T-helper 2 cell treated with Interferon-gamma antibody and Interleukin-4, amounts not matched to agents 5 μg/mL and 100 μg/mL, for 36 hours (primary cell): ENCODE measurements around the gene GLA.
A peak's percentile ranks its signal among the peaks of the same experiment; 100 is the strongest.

Experiments
- DNase-seq: peaks from one replicate; pipeline ENCODE4 v3.0.0; 2021; ENCODE audit warnings: low spot score
- H3K27ac Mint-ChIP-seq: one replicate; pipeline ENCODE4 v1.8.0; 2021; ENCODE audit warnings: mild to moderate bottlenecking, mixed read lengths
- H3K27me3 Mint-ChIP-seq: one replicate; pipeline ENCODE4 v1.8.0; 2021; ENCODE audit warnings: low read depth, mixed read lengths
- H3K36me3 Mint-ChIP-seq: one replicate; pipeline ENCODE4 v1.8.0; 2021; ENCODE audit warnings: low read depth, mixed read lengths
- H3K4me1 Mint-ChIP-seq: one replicate; pipeline ENCODE4 v1.8.0; 2021; ENCODE audit warnings: low read depth, mixed read lengths
- H3K4me3 Mint-ChIP-seq: one replicate; pipeline ENCODE4 v1.8.0; 2022; ENCODE audit warnings: mild to moderate bottlenecking, moderate library complexity, mixed read lengths
- H3K9me3 Mint-ChIP-seq: one replicate; pipeline ENCODE4 v1.8.0; 2021; ENCODE audit warnings: mixed read lengths

Gene GLA

DNA sequence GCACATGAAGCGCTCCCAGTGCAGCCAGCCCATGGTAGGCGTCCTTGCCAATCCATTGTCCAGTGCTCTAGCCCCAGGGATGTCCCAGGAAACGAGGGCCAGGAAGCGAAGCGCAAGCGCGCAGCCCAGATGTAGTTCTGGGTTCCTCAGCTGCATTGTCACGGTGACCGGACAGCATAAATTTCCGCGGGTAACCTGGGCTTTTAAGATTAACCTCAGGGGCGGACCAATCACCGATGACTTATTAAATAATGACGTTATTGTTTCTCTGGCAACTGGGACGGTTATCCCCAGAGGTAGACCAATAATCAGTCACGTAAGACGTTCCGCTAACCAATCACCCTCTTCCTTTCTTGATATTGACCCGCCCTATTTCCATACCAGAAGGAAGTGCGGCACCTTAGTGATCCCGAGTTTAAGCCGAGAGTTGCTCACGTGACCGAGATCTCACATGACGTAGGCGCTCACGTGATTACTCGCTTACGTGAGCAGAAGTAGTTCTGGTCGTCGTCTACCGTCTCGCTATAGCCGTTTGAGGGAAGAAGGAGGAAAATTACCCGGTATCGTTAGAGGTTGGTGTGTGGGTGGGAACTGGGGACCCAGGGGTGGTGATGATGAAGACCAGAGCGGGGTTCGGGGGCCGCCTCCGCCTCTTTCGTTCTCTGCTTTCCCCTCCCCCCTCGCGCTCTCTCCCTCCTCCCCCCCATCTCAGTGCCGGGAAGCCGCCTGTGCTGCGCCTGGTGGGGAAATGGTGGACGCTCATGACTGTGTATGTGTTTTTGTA is at the start of gene GLA, which contains the start of gene HNRNPH2:
Gene GLA, minus strand, starts transcription at position 178 of the 784 bp plus-strand sequence. Its CDS starts 22 bp downstream, at position 156.
Gene HNRNPH2, plus strand, starts transcription at position 475 of the 784 bp plus-strand sequence. CDS start 3,767 bp downstream, outside the sequence.
- peak; percentile 90 for DNase-seq
- Mint-ChIP-seq H3K4me3 (peak within 1 kb of the TSS; percentile 97), H3K27ac (peak within 1 kb of the TSS; percentile 99), H3K9me3 (no peaks in the 10 kb centered on the region), H3K4me1 (peaks cover 19% of the 10 kb centered on the region), H3K36me3 (peaks cover 19% of the 10 kb centered on the region), H3K27me3 (no peaks in the 10 kb centered on the region)

DNA sequence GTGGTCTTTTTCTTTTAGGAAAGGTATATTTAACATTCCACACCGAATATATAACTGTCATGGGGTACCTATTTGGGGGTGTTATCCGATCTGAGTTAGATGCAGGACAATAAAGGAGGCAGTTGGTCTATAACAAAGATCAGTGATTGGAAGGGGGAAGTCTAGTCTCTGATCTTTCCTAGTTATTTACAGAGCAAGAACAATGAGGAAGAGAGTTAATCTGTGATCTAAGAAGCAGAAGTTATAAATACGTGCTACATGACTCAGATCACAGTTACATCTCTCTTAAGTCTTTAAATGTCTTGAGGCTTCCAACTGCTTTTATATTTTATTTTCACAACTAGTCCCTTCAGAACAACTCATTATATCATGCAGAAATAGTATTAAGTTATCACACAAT is 44.3 kb upstream of the GLA start:
- H3K9me3 Mint-ChIP-seq, result peaks cover 6% of the 10 kb centered on the region

GRCh38 chrX:101450961-101451360 is 43.2 kb upstream of the GLA start:
- Mint-ChIP-seq H3K4me3 (no peak overlapping the region), H3K27ac (no peak overlapping the region), H3K9me3 (peaks cover 6% of the 10 kb centered on the region), H3K27me3 (no peaks in the 10 kb centered on the region), H3K4me1 (peaks cover 10% of the 10 kb centered on the region), H3K36me3 (peaks cover 3% of the 10 kb centered on the region)
- no peak for DNase-seq

More for the DNA sequence above, 44.3 kb upstream of the GLA start:
- no peak for DNase-seq
- H3K4me3 Mint-ChIP-seq, result peak overlapping the region; percentile 44
- peak overlapping the region; percentile 64 for H3K27ac Mint-ChIP-seq
- peaks cover 10% of the 10 kb centered on the region for H3K4me1 Mint-ChIP-seq
- H3K36me3 Mint-ChIP-seq, result peaks cover 3% of the 10 kb centered on the region
- H3K27me3 Mint-ChIP-seq, result no peaks in the 10 kb centered on the region

- Mint-ChIP-seq H3K27me3 (no peaks in the 10 kb centered on the region), H3K36me3 (peaks cover 3% of the 10 kb centered on the region), H3K4me3 (no peak overlapping the region), H3K4me1 (peaks cover 10% of the 10 kb centered on the region), H3K9me3 (peaks cover 6% of the 10 kb centered on the region), H3K27ac (no peak overlapping the region)
- DNase-seq, result no peak
Observed at GRCh38 chrX:101450085-101450484, 42.4 kb upstream of the GLA start.

DNA sequence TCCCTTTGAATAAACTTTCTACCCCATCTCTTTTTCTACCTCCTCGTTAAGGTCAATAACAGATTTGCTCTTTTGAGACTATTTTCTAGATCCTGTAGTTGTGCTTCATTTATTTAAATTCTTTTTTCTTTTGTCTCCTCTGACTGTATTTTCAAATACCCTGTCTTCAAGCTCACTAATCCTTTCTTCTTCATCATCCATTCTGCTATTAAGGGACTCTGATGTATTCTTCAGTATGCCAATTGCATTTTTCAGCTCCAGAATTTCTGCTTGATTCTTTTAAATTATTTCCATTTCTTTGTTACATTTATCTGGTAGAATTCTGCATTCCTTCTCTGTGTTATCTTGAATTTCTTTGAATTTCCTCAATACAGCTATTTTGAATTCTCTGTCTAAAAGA is 41.6 kb upstream of the GLA start:
- peaks cover 6% of the 10 kb centered on the region for H3K9me3 Mint-ChIP-seq
- no peaks in the 10 kb centered on the region for H3K27me3 Mint-ChIP-seq
- peaks cover 3% of the 10 kb centered on the region for H3K36me3 Mint-ChIP-seq
- peaks cover 10% of the 10 kb centered on the region for H3K4me1 Mint-ChIP-seq
- no peak overlapping the region for H3K4me3 Mint-ChIP-seq
- H3K27ac Mint-ChIP-seq, result no peak overlapping the region
- DNase-seq, result no peak

GRCh38 chrX:101442085-101442484 is 34.4 kb upstream of the GLA start:
- peaks cover 10% of the 10 kb centered on the region for H3K36me3 Mint-ChIP-seq
- H3K4me3 Mint-ChIP-seq, result no peak overlapping the region
- H3K4me1 Mint-ChIP-seq, result no peaks in the 10 kb centered on the region
- H3K27ac Mint-ChIP-seq, result no peak overlapping the region
- H3K27me3 Mint-ChIP-seq, result no peaks in the 10 kb centered on the region
- no peaks in the 10 kb centered on the region for H3K9me3 Mint-ChIP-seq
- no peak for DNase-seq

DNA sequence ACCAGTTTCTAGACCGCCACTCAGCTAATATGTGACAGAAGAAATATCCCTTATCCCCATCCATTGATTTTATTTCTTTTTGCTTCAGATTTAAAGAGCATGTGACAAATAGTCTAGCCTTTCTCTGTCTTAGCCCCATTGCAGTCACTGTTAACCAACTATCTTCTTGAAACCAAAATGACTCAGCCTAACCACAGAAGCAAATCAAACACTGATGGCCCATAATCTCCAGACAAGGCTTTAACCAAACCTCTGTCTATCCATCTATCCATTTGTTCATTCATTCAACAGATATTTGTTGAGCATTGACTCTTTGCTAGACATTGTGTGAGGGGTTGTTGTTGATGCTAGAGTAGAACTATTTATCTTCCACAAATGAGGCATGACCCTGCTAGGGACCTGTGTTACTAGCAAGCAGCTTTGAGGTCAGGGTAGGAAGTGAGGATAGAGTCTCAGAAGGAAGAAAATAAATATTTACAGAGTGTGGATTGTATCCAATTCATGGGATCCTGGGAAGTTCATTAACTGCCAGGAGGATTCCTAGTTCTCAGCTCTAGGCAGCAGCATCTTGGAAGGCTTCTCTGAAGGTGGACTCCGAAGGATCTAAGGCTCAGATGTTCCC is 22.8 kb upstream of the GLA start:
- Mint-ChIP-seq H3K4me1 (peaks cover 12% of the 10 kb centered on the region), H3K4me3 (peak overlapping the region; percentile 50), H3K27ac (peak overlapping the region; percentile 62), H3K36me3 (peaks cover 7% of the 10 kb centered on the region), H3K9me3 (no peaks in the 10 kb centered on the region), H3K27me3 (no peaks in the 10 kb centered on the region)
- no peak for DNase-seq

GRCh38 chrX:101429934-101430333 is 22.2 kb upstream of the GLA start:
- H3K27ac Mint-ChIP-seq, result peak overlapping the region; percentile 62
- peaks cover 12% of the 10 kb centered on the region for H3K4me1 Mint-ChIP-seq
- no peaks in the 10 kb centered on the region for H3K27me3 Mint-ChIP-seq
- no peak for DNase-seq
- H3K9me3 Mint-ChIP-seq, result no peaks in the 10 kb centered on the region
- peaks cover 9% of the 10 kb centered on the region for H3K36me3 Mint-ChIP-seq
- peak overlapping the region; percentile 50 for H3K4me3 Mint-ChIP-seq

GRCh38 chrX:101427954-101428353 is 20.2 kb upstream of the GLA start:
- Mint-ChIP-seq H3K27ac (no peak overlapping the region), H3K9me3 (no peaks in the 10 kb centered on the region)

DNA sequence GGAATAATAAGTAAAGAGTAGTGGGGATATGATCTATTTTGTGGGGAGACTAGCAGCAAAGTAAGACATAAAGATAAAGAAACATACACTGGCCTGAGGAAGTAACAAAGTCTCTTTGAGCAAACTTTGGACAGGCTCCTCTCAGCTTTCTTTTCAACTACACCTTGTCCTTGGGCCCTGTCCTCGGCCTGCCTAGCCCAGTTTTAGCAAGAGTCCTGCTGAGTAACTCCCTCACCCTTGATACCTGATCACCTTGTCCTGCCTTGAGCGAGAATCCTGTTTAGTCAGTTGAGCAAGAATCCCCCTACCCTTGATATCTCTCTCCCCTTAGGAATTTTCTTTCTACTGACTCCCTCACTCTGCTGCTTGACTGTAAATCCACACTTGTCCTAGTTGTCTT is 11.8 kb upstream of the GLA start:
- H3K9me3 Mint-ChIP-seq, result no peaks in the 10 kb centered on the region
- peak overlapping the region; percentile 20 for H3K27ac Mint-ChIP-seq
- peaks cover 23% of the 10 kb centered on the region for H3K4me1 Mint-ChIP-seq
- no peak for DNase-seq
- peaks cover 2% of the 10 kb centered on the region for H3K36me3 Mint-ChIP-seq
- peak overlapping the region; percentile 12 for H3K4me3 Mint-ChIP-seq
- H3K27me3 Mint-ChIP-seq, result no peaks in the 10 kb centered on the region

More at GRCh38 chrX:101427954-101428353, 20.2 kb upstream of the GLA start:
- no peak for DNase-seq
- H3K36me3 Mint-ChIP-seq, result peaks cover 11% of the 10 kb centered on the region
- peaks cover 12% of the 10 kb centered on the region for H3K4me1 Mint-ChIP-seq
- no peaks in the 10 kb centered on the region for H3K27me3 Mint-ChIP-seq
- H3K4me3 Mint-ChIP-seq, result no peak overlapping the region

DNA sequence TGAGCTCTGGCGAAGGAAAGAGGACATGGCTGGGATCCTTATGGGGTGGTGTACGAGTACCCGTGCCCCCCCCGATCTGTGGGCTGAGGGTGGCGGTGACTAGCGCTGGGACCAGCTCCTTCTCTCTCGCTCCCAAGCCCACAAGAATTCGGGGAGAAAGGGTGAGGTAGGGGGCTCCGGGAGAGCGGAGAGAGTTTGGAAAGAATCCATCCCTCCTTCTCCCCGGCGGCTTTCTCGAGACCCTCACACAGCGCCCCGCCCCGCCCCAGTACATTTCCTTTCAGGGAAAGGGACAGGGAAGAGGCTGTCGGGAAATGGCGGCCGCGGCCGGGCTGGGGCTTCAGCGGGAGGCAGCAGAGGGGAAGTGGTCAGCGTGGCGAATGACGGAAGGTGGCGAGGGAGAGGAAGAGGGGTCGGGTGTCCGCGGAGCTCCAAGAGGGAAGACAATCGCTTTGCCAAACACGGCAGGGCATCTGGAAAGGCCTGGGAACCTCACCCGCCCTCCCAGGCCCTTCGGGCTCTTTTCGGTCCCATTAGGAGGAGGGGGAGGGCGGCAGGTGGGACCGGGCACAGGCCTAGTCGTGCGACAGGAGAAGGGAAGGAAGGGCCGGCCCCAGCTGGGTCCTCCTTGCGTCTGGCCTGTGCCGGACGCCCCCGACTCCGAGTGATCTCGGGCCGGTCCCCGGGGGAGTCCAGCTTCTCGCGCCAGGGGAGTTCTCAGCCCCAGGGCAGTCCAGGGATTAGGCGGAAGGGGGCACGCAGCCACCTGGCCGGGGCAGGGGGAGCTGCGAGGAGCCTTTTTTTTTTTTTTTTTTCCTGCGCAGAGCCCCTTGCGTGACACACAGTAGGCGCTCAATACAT is 10.5 kb upstream of the GLA start:
- Mint-ChIP-seq H3K9me3 (no peaks in the 10 kb centered on the region), H3K27ac (peak overlapping the region; percentile 87), H3K27me3 (no peaks in the 10 kb centered on the region), H3K36me3 (peaks cover 2% of the 10 kb centered on the region), H3K4me1 (peaks cover 23% of the 10 kb centered on the region), H3K4me3 (peak overlapping the region; percentile 86)
- DNase-seq, result peak; percentile 19

- peak overlapping the region; percentile 86 for H3K4me3 Mint-ChIP-seq
- no peak overlapping the region for H3K27ac Mint-ChIP-seq
- no peaks in the 10 kb centered on the region for H3K9me3 Mint-ChIP-seq
- H3K36me3 Mint-ChIP-seq, result peaks cover 10% of the 10 kb centered on the region
- no peak for DNase-seq
- H3K4me1 Mint-ChIP-seq, result peaks cover 29% of the 10 kb centered on the region
- no peaks in the 10 kb centered on the region for H3K27me3 Mint-ChIP-seq
Observed at GRCh38 chrX:101417190-101417589, 9.5 kb upstream of the GLA start.

DNA sequence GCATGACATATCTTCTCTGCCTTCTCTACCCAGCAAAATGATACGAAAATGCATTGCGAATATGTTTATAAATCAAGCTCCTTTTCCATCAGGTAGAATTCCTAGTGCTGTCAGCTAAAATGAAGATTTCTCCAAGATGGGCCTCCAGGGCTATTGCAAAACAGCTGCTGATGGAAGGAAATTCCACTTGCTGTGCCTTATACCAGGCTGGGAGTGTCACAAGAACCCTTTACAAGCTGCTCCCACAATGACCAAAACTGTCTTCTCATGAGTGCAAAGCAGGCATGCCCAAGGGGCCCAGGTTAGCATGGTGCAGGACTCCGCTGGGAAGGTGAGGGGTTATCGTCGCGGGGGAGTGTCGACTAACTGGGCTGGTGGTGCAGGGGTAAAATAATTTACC is 9.0 kb upstream of the GLA start:
- DNase-seq, result no peak
- Mint-ChIP-seq H3K4me1 (peaks cover 29% of the 10 kb centered on the region), H3K27me3 (no peaks in the 10 kb centered on the region), H3K36me3 (peaks cover 14% of the 10 kb centered on the region), H3K9me3 (no peaks in the 10 kb centered on the region), H3K27ac (peak overlapping the region; percentile 53), H3K4me3 (no peak overlapping the region)
